WI38 (cell line): ENCODE results near the gene TYK2.
A peak's percentile ranks its signal among the peaks of the same experiment; 100 is the strongest.
"Not testable (repeated sequence)": the region's sequence is repeated elsewhere in the genome, so short reads cannot be mapped to it uniquely, and the experiment has no call there.

ENCODE experiments used
- H3K4me3 ChIP-seq: 2 replicates; pipeline ENCODE4 v1.5.1; 2011; ENCODE audit warnings: low read depth, mild to moderate bottlenecking, control low read depth, low read length
- TF ChIP-seq, protein P1 (sequence below): IDR thresholded peaks from 2 replicates; pipeline ENCODE4 v1.5.1; 2012; ENCODE audit warnings: low read depth, mild to moderate bottlenecking, control low read depth, low read length

Gene TYK2

DNA sequence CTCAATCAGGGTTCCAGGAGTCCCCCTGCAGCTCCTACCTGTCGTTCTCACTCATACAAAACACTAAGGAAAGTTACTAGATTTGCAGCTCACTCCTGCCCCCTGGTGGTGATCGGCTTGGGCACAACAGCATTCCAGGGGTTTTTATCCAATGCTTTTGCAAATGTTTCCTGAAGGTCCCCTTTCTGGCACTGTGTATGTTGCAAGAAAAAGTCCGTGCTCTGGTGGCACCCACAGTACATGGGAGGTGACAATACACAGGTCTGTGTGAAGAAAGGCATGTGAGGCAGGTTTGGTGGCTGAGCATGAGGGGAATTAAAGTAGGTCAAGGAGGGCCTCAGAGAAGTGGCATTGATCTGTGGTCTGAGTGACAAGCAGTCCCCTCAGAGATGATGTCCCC is 8.6 kb upstream of the TYK2 start:
- TF ChIP-seq, protein P1, sequence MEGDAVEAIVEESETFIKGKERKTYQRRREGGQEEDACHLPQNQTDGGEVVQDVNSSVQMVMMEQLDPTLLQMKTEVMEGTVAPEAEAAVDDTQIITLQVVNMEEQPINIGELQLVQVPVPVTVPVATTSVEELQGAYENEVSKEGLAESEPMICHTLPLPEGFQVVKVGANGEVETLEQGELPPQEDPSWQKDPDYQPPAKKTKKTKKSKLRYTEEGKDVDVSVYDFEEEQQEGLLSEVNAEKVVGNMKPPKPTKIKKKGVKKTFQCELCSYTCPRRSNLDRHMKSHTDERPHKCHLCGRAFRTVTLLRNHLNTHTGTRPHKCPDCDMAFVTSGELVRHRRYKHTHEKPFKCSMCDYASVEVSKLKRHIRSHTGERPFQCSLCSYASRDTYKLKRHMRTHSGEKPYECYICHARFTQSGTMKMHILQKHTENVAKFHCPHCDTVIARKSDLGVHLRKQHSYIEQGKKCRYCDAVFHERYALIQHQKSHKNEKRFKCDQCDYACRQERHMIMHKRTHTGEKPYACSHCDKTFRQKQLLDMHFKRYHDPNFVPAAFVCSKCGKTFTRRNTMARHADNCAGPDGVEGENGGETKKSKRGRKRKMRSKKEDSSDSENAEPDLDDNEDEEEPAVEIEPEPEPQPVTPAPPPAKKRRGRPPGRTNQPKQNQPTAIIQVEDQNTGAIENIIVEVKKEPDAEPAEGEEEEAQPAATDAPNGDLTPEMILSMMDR: peak; percentile 87
- H3K4me3 ChIP-seq: no peak overlapping the region

DNA sequence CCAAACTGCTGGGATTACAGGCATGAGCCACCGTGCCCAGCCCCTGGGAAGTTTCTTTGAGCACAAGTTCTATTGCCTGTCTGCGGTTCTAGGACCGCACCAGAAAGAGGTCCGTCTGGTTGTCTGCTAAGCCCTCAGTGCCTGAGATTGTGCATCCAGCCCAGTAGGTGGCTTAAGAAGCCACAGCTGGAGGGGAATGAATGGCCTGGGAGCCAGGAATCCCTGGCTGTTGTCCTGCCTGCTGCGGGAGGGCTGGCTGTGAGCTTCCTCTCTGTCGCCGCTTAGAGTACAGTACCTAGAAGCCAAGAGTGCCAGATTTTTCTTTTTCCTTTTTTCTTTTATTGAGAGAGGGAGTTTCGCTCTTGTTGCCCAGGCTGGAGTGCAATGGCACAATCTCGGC is 4.2 kb upstream of the TYK2 start:
- TF ChIP-seq, protein P1: no peak
- H3K4me3 ChIP-seq: no peak overlapping the region

DNA sequence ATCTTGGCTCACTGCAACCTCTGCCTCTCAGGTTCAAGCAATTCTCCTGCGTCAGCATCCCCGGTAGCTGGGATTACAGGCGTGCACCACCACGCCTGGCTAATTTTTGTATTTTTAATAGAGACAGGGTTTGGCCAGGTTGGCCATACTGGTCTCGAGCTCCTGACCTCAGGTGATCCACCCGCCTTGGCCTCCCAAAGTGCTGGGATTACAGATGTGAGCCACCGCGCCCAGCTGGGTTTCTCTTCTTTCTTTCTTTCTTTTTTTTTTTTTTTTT is 2.8 kb upstream of the TYK2 start:
- H3K4me3 ChIP-seq: not testable (repeated sequence)

DNA sequence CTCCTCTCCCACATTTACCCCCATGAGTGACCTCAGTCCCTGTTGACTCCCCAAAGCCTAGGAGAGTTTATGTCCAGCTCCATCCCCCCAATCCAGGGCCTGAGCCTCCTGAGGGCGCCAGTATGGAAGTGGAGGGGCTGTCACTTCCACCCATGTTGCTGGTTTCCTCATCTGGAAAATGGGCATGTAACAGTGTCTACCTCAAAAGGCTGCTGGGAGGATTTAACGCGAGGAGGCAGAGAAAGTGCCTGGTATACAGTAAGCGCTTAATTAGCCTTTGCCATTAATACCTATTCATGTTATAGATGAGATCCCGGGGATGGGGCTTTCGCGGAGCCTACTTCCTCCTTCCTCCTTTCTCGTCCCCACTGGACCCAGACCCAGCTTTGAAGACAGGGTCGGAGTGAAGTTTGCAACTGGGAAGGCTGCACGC is 476 bp downstream of the TYK2 start:
- peak overlapping the region; percentile 97 for H3K4me3 ChIP-seq
- TF ChIP-seq, protein P1: no peak

DNA sequence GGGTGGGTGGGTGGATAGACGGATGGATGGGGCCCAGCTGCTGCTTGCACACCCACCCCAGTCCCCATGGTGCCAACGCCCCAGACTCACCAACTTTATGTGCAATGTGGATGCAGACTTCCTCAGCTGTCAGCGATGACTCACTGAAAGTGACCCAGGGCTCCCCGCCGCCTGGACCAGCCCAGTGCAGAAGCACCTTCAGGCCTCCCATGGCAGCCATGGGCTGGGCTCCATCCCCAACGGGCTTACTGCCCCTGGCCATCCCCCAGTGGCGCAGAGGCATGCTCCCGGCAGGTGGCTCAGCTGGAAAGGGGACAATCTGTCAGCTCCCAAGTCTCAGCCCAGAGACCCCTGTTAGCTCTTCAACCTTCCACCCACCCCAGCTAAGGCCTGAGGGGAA is 2.2 kb downstream of the TYK2 start:
- TF ChIP-seq, protein P1: no peak
- H3K4me3 ChIP-seq: no peak overlapping the region

DNA sequence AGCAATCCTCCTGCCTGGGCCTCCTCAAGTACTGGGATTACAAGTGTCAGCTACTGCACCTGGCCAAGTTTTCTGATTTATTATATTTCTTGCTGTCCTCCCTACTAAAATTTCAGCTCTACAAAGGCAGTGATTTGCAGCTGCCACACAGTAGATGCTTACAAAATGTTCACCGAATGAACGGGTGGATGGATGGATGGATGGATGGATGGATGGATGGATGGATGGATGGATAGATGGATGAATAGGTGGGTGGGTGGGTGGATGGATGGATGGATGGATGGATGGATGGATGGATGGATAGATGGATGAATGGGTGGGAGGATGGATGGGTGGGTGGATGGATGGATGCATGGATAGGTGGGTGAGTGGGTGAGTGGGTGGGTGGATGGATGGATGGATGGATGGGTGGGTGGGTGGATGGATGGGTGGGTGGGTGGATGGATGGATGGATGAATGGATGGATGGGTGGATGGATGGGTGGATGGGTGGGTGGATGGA is 3.2 kb downstream of the TYK2 start:
- not testable (repeated sequence) for H3K4me3 ChIP-seq

DNA sequence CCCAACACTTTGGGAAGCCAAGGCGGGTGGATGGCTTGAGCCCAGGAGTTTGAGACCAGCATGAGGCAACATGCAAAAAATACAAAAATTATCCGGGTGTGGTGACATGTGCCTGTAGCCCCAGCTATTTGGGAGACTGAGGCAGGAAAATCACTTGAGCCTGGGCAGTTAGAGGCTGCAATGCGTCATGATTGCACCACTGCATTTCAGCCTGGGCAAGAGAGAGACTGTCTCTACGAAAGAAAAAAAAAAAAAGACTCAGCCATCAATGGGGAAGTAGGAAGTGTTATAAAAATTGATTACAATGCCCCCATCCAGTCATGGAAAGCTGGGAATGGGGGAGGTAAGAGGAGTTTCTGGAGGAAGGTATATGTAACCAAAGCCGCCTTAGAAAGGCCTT is 5.4 kb downstream of the TYK2 start:
- TF ChIP-seq, protein P1: no peak
- no peak overlapping the region for H3K4me3 ChIP-seq

DNA sequence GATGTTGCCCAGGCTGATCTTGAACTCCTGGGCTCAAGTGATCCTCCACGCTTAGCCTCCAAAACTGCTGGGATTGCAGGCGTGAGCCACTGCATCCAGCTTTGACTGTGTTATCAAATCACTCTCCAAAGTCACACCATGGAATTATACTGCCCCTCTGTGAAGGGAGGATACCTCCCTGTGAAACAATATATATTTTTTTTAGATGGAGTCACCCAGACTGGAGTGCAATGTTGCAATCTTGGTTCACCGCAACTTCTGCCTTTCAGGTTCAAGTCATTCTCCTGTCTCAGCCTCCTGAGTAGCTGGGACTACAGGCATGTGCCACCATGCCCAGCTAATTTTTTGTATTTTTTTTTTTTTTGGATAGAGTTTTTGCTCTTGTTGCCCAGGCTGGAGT is 7.7 kb downstream of the TYK2 start:
- TF ChIP-seq, protein P1: no peak
- no peak overlapping the region for H3K4me3 ChIP-seq
